Stimulated activated CD8-positive, alpha-beta memory T cell treated with anti-CD3 and anti-CD28 coated beads, Interleukin-12 subunit alpha, Interleukin-12 subunit beta, amount 100 ng/mL, for 1 hour (primary cell): ENCODE measurements around the gene SMARCA4.

Experiments
- DNase-seq: peaks from one replicate; pipeline ENCODE4 v3.0.0-alpha.2; 2020; ENCODE audit warnings: low read depth

The SMARCA4 gene

DNA sequence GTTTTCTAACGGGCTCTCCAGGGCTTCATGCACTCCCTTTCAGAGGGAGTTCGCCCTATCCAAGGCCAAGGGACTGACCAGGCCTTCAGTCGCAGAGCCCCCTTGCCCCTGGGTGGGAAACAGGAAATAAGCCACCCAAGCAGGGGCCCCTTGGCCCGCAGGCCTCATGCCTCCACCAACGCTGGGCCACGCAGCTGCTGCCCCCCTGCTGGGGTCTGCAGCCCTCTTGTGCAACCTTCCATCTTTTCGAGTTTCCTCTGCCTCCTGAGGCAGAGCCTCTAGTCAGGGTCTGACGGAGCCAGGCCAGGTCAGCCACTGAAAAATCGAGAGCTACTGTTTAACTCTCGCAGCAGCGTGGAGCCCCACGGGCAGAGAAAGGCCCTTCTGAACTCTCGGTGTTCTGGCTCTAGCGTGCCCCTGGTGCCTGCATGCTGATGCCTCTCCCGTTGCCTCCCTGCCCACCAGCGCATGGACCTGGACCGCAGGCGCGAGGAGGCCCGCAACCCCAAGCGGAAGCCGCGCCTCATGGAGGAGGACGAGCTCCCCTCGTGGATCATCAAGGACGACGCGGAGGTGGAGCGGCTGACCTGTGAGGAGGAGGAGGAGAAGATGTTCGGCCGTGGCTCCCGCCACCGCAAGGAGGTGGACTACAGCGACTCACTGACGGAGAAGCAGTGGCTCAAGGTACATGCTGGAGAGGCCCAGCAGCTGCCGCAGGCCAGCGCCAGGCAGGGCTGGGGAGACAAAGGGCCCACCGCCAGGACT is 73.8 kb downstream of the SMARCA4 start:
- DNase-seq, result no peak

DNA sequence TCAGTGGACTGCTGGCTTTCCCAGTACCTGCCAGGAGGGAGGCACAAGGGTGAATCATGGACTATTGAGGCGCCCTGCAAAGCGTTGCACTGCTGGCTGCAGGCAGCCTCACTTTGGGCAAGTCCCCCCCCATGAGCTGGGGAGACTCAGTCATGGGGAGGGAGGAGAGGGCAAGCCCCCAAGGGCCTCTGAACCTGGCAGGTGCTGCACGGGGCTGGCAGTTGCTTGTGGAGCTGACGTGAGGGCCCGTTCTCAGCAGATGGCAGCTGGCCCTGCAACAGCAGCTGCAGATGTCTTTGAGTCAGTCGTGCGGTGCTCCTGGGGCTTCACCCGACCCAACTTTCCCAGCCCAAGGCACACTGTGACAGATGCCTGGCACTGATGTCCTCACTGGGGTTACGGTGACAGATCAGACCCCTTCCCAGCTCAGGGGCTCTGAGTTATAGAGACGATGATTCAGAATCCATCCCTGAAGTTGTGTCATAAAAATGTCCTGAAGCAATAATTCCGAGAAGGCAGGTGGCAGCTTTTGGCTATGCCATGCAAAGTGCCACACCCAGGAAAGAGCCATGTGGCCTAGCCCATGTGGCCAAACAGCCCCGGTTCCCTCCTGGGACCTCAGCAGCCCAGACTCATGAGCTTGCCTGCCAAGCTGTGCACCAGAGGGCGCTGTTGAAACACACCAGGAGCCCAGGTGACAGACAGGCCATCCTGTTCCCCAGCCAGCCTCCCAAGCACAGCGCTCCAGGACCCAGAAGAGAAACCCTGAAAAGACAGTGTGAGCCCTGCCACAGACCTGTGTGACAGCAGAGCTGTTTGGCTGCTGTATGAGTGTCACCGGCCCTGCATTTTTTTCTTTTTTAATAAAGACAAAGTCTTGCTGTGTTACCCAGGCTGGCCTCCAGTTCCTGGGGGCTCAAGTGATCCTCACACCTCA is 74.9 kb downstream of the SMARCA4 start:
- peak; percentile 78 for DNase-seq

DNA sequence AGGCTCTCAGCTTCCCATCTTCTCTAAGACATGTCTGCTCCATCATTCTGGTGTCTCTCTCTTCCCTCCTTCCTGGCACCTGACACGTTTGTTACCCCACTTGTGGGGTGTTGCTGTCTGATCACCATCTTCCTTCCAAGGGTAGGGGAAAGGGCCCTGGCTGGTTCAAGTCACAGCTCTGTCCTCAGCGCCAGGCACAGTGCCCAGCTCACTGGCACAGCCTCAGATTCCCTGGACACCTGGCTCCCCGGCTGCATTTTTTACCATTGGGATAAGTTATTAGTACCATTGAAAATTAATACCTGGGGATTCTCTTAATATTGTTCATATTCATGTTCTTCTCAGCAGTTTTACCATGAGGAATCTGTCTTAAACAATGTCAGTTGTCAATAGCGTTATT is 77.7 kb downstream of the SMARCA4 start:
- no peak for DNase-seq

DNA sequence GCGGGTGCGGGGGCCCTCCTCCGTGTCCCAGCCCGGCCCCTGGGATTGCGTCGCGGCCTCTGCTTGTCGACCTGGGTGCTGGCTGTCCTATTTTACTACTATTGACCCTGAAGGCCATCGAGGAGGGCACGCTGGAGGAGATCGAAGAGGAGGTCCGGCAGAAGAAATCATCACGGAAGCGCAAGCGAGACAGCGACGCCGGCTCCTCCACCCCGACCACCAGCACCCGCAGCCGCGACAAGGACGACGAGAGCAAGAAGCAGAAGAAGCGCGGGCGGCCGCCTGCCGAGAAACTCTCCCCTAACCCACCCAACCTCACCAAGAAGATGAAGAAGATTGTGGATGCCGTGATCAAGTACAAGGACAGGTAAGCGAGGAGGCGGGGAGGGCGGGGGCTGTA is 80.4 kb downstream of the SMARCA4 start:
- DNase-seq, result no peak

- DNase-seq, result no peak
Measured at GRCh38 chr19:11041966-11042627, 81.3 kb downstream of the SMARCA4 start.

DNA sequence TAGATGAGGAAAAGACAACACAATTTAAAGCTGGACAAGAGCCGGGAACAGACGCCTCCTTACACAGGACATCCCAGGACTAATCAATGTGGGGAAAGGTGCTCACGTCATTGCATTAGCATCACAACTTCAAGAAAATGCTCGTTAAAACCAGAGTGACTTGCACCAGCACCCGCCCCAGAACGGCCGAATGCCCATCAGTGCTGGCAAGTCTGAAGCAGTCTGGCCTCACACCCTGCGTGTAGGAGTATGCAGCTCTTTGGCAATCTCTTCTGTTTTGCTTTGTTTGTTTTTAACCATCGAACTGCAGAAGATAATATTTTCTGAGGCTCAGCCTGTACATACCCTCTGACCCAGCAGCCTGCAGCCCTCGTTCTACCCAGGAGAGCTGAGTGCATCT is 83.6 kb downstream of the SMARCA4 start:
- DNase-seq, result no peak

GRCh38 chr19:11045536-11045935 is 84.7 kb downstream of the SMARCA4 start:
- DNase-seq, result no peak

DNA sequence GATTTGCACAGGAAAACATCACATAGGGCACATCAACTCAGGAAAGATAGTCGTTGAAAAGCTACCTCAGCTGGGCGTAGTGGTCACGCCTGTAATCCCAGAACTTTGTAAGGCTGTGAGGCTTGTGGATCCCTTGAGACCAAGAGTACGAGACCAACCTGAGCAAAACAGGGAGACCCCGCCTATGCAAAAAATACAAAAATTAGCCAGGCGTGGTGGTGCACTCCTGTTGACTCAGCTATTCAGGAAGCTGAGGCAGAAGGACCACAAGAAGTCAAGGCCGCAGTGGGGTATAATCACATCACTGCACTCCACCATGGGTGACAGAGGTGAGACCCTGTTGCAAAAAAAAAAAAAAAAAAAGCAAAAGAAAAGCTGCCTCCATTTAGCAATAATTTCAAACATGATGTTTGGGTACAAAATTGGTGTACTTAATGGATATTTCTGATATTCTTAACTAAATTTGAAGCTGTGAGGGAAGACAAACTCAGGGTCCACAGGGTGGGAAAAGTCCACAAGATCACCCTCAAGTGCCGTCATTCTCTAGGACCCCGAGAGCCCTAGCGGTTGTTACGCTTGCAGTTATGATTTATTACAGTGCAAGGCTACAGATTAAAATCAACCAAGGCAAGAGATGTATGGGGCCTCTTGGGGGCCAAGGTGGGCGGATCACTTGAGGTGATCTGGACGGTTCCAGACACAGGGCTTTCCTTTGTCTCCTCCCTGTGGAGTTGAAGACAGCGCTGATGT is 86.0 kb downstream of the SMARCA4 start:
- DNase-seq, result no peak

DNA sequence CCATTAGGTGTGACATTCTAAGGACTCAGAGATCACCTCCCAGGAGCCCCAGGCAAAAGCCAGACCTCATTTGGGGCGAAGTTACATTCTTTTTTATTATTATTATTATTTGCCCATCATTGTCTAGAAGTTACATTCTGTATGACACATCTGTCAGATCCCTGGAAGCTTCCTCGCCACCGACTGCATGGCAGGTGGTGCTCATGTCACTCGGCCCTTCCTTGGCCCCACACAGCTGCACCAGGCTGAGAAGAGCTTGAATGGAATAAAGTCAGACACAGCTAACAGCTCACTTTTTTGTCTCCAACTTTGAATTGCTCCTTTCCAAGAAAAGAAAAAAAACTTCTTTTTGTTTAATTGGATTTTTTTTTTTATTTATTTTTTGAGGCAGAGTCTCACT is 87.0 kb downstream of the SMARCA4 start:
- DNase-seq, result no peak

DNA sequence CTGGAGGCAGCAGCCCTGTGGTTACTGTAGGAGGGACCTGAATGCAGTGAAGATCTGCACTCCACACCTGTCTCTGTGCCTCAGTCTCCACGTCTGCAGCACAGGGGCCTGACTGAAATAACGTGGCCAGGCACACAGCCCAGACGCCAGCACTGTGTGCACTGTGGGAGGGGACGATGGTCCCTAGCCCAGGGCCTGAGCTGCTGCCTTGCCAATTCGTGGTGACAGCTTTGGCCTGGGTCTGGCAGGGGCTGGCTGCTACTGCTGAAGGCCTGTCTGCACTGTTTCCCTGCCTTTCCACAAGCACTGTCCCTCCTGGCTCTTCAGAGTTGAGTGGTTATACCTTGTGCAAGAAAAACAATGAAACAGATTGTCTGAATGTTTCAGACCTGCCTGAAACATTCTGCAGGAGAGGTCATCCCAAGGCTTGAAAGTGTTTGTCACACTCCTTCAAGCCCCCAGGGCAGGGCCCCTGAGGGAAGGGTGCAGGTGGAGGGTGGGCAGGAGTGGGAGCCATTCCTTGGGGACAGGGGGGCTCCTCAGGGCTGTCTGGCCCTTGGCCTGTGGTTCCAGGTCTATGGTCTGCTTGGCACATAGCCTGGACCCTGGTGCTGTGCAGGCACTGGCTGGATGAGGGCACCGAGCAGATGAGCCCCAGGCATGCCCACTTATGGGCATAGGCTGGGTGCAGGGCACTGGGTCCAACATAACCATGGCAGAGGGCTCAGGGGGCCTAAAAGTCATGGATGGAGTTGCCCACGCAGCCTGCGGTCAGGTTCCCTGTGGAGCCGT is 89.7 kb downstream of the SMARCA4 start:
- no peak for DNase-seq

- DNase-seq, result no peak
Measured at GRCh38 chr19:11053817-11054195, 93.0 kb downstream of the SMARCA4 start.

DNA sequence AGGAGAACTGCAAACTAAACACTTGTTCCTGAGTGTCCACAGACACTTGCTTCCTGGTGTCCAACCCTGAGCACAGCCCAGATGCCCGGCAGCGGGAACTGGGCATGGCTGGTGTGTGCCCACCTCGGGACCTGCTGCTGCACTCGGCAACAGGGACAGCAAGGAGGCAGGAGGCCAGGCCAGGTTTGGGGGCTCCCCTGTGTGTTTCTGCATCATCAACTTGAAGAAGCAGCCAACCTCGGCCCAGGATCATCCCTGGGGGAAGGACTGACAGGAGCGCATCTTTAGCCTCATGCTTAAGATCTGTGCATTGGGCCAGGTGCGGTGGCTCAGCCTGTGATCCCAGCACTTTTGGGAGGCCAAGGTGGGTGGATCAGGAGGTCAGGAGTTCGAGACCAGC is 93.4 kb downstream of the SMARCA4 start:
- DNase-seq, result no peak

DNA sequence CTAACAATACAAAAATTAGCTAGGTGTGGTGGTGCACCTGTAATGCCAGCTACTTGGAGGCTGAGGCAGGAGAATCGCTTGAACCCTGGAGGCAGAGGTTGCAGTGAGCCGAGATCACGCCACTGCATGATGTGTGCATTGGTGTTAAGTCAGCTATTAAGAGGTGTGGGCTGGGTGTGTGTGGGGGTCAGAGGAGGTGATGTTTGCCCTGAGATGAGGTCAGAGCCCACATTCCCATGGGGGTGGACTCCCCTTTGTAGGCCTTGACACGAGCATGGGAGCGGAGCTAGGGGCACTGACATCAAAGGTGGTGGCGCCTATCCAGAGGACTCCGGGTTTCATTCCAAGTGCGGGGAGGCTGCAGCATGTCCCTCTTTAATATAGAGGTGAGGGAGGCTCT is 93.8 kb downstream of the SMARCA4 start:
- no peak for DNase-seq

DNA sequence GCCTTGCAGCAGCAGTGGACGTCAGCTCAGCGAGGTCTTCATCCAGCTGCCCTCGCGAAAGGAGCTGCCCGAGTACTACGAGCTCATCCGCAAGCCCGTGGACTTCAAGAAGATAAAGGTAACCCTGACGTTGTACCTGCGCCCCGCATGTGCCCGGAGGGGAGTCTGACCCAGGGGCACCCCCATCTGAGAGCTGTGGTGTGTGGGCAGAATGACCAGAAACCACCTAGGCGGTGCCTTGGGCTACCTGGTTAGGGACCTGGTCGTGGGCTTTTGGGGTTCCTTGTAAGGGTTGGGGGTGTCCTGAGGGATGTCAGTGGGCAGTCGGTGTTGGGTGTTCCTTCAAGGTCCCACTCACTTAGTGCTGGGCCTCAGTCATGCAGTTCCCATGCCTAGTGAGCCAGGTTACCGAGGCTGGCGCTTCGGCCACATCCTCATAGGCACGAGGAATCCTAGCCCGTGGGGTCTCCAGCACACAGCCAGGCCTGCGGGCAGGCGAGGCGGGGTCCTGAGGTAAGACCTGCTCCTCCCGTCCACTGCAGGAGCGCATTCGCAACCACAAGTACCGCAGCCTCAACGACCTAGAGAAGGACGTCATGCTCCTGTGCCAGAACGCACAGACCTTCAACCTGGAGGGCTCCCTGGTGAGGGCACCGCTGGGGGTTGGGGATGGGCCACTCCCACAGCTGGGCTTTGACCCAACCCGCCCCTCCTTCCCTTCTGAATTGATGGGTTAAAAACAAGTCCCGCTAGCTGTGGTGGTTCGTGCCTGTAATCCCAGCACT is 97.6 kb downstream of the SMARCA4 start:
- DNase-seq, result no peak

DNA sequence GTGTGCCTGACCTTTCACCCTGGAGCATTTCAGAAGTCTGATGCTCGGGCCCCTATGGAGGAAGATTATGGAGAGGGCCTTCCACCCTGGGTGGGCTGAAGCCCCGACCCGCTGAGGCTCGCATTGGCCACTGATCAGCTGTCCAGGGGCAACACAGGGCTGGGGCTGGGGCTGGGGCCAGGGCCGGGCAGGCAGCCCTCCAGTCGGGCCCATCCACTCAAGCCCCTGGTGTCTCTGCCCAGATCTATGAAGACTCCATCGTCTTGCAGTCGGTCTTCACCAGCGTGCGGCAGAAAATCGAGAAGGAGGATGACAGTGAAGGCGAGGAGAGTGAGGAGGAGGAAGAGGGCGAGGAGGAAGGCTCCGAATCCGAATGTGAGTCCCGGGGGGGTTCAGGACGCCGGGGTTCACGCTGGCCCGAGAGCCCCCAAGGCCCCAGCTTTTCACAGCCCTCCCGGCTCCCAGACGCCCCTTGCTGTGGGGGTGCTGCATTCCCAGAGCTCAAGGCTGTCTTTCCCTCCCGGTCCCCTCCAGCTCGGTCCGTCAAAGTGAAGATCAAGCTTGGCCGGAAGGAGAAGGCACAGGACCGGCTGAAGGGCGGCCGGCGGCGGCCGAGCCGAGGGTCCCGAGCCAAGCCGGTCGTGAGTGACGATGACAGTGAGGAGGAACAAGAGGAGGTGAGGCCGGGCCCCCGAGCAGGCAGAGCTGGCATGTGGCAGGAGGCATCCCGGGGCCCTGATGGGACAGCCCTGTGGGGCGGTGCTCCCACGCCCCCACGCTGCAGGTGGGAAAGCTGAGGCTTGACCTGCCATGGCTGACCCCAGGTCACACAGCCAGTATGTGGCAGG is 98.9 kb downstream of the SMARCA4 start:
- no peak for DNase-seq

GRCh38 chr19:11061952-11062351 is 101.1 kb downstream of the SMARCA4 start:
- no peak for DNase-seq

- DNase-seq, result no peak
Measured at GRCh38 chr19:11063434-11063833, 102.6 kb downstream of the SMARCA4 start.

GRCh38 chr19:11064831-11065303 is 104.0 kb downstream of the SMARCA4 start:
- DNase-seq, result no peak

DNA sequence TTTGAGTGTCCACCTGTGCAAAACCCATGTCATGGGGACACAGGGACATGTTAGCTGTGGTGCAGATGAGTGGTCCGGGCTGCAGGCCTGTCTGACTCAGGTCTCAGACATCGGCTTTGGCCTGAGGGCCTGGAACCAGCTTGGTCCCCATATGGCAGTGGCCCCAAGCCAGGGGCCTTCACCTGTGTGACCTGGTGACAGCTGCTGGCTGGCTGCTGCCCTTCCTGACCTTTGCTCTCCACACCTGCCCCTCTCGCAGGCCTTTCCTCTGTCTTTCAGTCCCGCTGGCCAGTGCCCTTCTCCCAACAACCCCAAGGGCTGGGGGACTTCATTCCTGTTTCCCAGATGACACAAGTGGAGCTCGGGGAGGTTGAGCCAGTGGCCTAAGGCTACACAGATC is 105.5 kb downstream of the SMARCA4 start:
- DNase-seq, result no peak
